ENCODE results near the gene SPACA6. TPM values are rescaled to one million over a fixed set of nuclear protein-coding genes. Genes with fewer than 3 reads are reported as not detected.

Gene SPACA6
- total and polyA plus RNA-seq, 2 experiments from 2014 or later = 5.1 to 11.5 TPM

GRCh38 chr19:51686171-51686570, 7.0 kb upstream of the SPACA6 start:
- Histone ChIP-seq H3K4me1 (ENCODE audit: insufficient read depth) (peaks cover 16% of the 10 kb centered on the region), H3K9me2 (ENCODE audit: insufficient read depth) (peaks cover 6% of the 10 kb centered on the region), H3F3A (replicated peaks; ENCODE audit: low read depth) (0 out of 2 replicates have a peak, but pooled peaks cover 9% of the 10 kb centered on the region), H3K36me3 (ENCODE audit: insufficient read depth) (no peaks in the 10 kb centered on the region; the same call in 1 of the 2 replicates), H3K27ac (ENCODE audit: low read depth) (no peak overlapping the region), H4K20me1 (replicated peaks; ENCODE audit: insufficient read depth) (no peaks in the 10 kb centered on the region), H2AFZ (no peak overlapping the region), H3K4me3 (no peak overlapping the region), H3K79me2 (replicated peaks; ENCODE audit: insufficient read depth) (0 out of 2 replicates have a peak, but pooled peaks cover 3% of the 10 kb centered on the region), H3K27me3 (ENCODE audit: insufficient read depth) (no peaks in the 10 kb centered on the region), H3K4me2 (no peak overlapping the region)
- ATAC-seq (no peak), DNase-seq (ENCODE audit: low spot score) (no peak)
- TF ChIP-seq ZNF462 (CRISPR knock-in tag; IDR thresholded peaks at IDR 0.05) = no peak
- no peak for TF ChIP-seq REST (IDR thresholded peaks at IDR 0.05; ENCODE audit: unreplicated experiment)
- Mint-ChIP-seq H3K4me1 (peaks cover 18% of the 10 kb centered on the region; the same call in 2 of the 3 replicates), H3K4me3 (no peak overlapping the region), H3K36me3 (ENCODE audit: low read depth) (peaks cover 9% of the 10 kb centered on the region), H3K27me3 (ENCODE audit: insufficient read depth, low read depth, poor library complexity) (peaks cover 15% of the 10 kb centered on the region), H3K9me3 (peaks cover 47% of the 10 kb centered on the region), H3K27ac (no peak overlapping the region)
